ENCODE data around the gene HDHD2.

DNA sequence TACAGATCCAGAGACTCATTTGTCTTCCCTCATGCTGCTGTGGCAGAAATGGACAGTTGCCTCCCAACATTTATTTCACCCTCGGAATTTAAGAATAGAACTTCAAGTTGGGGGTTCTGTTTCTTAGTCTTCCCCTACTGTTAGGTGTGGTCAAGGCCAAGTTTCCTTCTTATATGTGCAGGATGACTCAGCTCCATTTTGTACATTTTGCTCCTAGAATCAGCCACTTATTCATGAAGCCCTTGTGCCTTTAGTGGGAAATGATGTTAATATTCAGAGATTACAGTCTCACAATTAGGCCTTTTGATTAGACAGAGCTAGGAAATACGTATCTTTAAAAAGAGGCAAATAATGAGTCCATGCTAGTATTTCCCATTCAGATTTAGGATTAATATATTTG lies 68.7 kb downstream of the HDHD2 start:
- TF ChIP-seq, protein P1, sequence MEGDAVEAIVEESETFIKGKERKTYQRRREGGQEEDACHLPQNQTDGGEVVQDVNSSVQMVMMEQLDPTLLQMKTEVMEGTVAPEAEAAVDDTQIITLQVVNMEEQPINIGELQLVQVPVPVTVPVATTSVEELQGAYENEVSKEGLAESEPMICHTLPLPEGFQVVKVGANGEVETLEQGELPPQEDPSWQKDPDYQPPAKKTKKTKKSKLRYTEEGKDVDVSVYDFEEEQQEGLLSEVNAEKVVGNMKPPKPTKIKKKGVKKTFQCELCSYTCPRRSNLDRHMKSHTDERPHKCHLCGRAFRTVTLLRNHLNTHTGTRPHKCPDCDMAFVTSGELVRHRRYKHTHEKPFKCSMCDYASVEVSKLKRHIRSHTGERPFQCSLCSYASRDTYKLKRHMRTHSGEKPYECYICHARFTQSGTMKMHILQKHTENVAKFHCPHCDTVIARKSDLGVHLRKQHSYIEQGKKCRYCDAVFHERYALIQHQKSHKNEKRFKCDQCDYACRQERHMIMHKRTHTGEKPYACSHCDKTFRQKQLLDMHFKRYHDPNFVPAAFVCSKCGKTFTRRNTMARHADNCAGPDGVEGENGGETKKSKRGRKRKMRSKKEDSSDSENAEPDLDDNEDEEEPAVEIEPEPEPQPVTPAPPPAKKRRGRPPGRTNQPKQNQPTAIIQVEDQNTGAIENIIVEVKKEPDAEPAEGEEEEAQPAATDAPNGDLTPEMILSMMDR (IDR thresholded peaks at IDR 0.05): no peak
- TF ChIP-seq POLR2A (IDR thresholded peaks at IDR 0.05) (no peak), POLR2AphosphoS5 (IDR thresholded peaks at IDR 0.05; ENCODE audit: insufficient read depth in 1 of 2, low read depth in 1 of 2) (no peak)
